ENCODE results near the gene PRSS53.

DNA sequence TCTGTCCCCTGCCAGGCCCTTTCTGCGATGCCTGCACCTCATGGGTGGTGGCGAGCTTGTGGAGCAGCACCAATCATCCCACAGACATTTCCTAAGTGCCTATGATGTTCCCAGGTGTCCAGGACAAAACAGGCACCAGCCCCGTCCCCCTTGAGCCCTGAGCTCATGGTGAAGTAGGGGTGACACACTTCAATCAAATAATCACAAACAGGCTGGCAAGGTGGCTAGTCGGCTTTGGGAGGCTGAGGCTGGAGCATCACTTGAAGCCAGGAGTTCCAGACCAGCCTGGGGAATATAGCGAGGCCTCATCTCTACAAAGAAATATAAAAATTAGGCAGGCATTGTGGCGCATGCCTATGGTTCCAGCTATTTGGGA is 47.5 kb upstream of the PRSS53 start:
- no peak for TF ChIP-seq POLR2A (IDR thresholded peaks at IDR 0.05; ENCODE audit: low read depth, low read length)
- TF ChIP-seq POLR2AphosphoS5 (IDR thresholded peaks at IDR 0.05; ENCODE audit: low read depth, low read length) = no peak
- no peak for TF ChIP-seq TAF1 (IDR thresholded peaks at IDR 0.05; ENCODE audit: low read depth, low read length)
- TF ChIP-seq SPI1 (IDR thresholded peaks at IDR 0.05; ENCODE audit: low read depth, low read length) = no peak
- no peak for TF ChIP-seq PAX5 (IDR thresholded peaks at IDR 0.05; ENCODE audit: insufficient read depth, low read length, severe bottlenecking)
- no peak for TF ChIP-seq POU2F2 (IDR thresholded peaks at IDR 0.05; ENCODE audit: low read depth, low read length)

All from GM12891 (cell line).